OCI-LY7 (cell line): Measurements from ENCODE around the gene TEN1.

Experiments used
- EZH2phosphoT487 ChIP-seq: fragments of 200-600 bp; sonication (generic); IDR thresholded peaks from 2 replicates; pipeline ENCODE4 v1.6.1; 2018; ENCODE audit warnings: low read depth, borderline replicate concordance, mild to moderate bottlenecking, mixed run types, antibody characterized with exemption, low read length, moderate library complexity, mixed read lengths
- TF ChIP-seq, protein P1 (sequence below): fragments of 200-600 bp; sonication (generic); conservative IDR thresholded peaks from 2 replicates; pipeline ENCODE4 v1.5.1; 2014; ENCODE audit warnings: mild to moderate bottlenecking, antibody characterized with exemption, low read length, moderate library complexity, mixed read lengths

DNA sequence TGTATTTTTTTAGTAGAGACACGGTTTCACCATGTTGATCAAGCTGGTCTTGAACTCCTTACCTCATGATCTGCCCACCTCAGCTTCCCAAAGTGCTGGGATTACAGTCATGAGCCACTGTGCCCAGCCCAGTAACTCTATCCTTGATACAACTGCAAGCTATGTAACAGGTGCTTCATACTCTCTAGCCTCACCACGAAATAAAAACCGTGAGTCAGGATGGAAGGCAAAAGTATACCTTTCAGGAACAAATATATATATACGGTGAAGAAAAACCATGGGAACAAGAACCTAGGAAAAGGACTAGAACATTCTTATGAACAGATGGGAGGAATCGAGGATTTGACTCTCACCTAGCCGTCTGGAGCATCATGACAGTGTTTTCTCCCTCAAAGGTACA is 28.6 kb upstream of the TEN1 start:
- TF ChIP-seq, protein P1, sequence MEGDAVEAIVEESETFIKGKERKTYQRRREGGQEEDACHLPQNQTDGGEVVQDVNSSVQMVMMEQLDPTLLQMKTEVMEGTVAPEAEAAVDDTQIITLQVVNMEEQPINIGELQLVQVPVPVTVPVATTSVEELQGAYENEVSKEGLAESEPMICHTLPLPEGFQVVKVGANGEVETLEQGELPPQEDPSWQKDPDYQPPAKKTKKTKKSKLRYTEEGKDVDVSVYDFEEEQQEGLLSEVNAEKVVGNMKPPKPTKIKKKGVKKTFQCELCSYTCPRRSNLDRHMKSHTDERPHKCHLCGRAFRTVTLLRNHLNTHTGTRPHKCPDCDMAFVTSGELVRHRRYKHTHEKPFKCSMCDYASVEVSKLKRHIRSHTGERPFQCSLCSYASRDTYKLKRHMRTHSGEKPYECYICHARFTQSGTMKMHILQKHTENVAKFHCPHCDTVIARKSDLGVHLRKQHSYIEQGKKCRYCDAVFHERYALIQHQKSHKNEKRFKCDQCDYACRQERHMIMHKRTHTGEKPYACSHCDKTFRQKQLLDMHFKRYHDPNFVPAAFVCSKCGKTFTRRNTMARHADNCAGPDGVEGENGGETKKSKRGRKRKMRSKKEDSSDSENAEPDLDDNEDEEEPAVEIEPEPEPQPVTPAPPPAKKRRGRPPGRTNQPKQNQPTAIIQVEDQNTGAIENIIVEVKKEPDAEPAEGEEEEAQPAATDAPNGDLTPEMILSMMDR = no peak
- TF ChIP-seq EZH2phosphoT487 = no peak
